ENCODE data around the gene ZNF746. TPM values are rescaled to one million over a fixed set of nuclear protein-coding genes. Genes with fewer than 3 reads are reported as not detected.

The ZNF746 gene
- total RNA-seq, 1 donor from 2014 or later: 16.2 TPM

GRCh38 chr7:149477494-149478443 lies 19.8 kb downstream of the ZNF746 start:
- TF ChIP-seq CTCF (IDR thresholded peaks at IDR 0.05): no peak
- Mint-ChIP-seq H3K36me3 (ENCODE audit: low read depth) (peaks cover 42% of the 10 kb centered on the region), H3K4me1 (ENCODE audit: low read depth) (no peaks in the 10 kb centered on the region), H3K27me3 (ENCODE audit: low read depth) (no peaks in the 10 kb centered on the region), H3K4me3 (ENCODE audit: unreplicated experiment) (no peak overlapping the region), H3K27ac (ENCODE audit: unreplicated experiment) (no peak overlapping the region), H3K9me3 (ENCODE audit: low read depth) (peaks cover 10% of the 10 kb centered on the region)
- DNase-seq (ENCODE audit: low spot score): no peak

GRCh38 chr7:149476791-149477190 lies 20.8 kb downstream of the ZNF746 start:
- no peak for TF ChIP-seq CTCF (IDR thresholded peaks at IDR 0.05)
- DNase-seq (ENCODE audit: low spot score): no peak
- Mint-ChIP-seq H3K27me3 (ENCODE audit: low read depth) (no peaks in the 10 kb centered on the region), H3K36me3 (ENCODE audit: low read depth) (peaks cover 50% of the 10 kb centered on the region), H3K4me3 (ENCODE audit: unreplicated experiment) (no peak overlapping the region), H3K27ac (ENCODE audit: unreplicated experiment) (no peak overlapping the region), H3K4me1 (ENCODE audit: low read depth) (no peaks in the 10 kb centered on the region), H3K9me3 (ENCODE audit: low read depth) (peaks cover 10% of the 10 kb centered on the region)

GRCh38 chr7:149475121-149476045 lies 22.2 kb downstream of the ZNF746 start:
- Mint-ChIP-seq H3K36me3 (ENCODE audit: low read depth) (peaks cover 59% of the 10 kb centered on the region), H3K27me3 (ENCODE audit: low read depth) (no peaks in the 10 kb centered on the region), H3K9me3 (ENCODE audit: low read depth) (peaks cover 17% of the 10 kb centered on the region), H3K4me1 (ENCODE audit: low read depth) (no peaks in the 10 kb centered on the region), H3K4me3 (ENCODE audit: unreplicated experiment) (no peak overlapping the region), H3K27ac (ENCODE audit: unreplicated experiment) (no peak overlapping the region)
- TF ChIP-seq CTCF (IDR thresholded peaks at IDR 0.05): no peak
- DNase-seq (ENCODE audit: low spot score): no peak

- DNase-seq (ENCODE audit: low spot score): no peak
- TF ChIP-seq CTCF (IDR thresholded peaks at IDR 0.05): no peak
- Mint-ChIP-seq H3K27me3 (ENCODE audit: low read depth) (no peaks in the 10 kb centered on the region), H3K9me3 (ENCODE audit: low read depth) (peaks cover 17% of the 10 kb centered on the region), H3K4me3 (ENCODE audit: unreplicated experiment) (no peak overlapping the region), H3K4me1 (ENCODE audit: low read depth) (no peaks in the 10 kb centered on the region), H3K36me3 (ENCODE audit: low read depth) (peaks cover 60% of the 10 kb centered on the region), H3K27ac (ENCODE audit: unreplicated experiment) (no peak overlapping the region)
These were observed 23.1 kb downstream of the ZNF746 start for GRCh38 chr7:149474309-149475120.
